ENCODE measurements around the gene LRFN3.

The LRFN3 gene

GRCh38 chr19:35935911-35936737 is at the start of gene LRFN3:
Gene LRFN3 (plus strand): TSS chr19:35936374. CDS start chr19:35939426, 3,052 bp downstream.
- peak; percentile 44 for DNase-seq

GRCh38 chr19:35887197-35887596 is 49.0 kb upstream of the LRFN3 start:
- no peak for DNase-seq

GRCh38 chr19:35888398-35888797 is 47.8 kb upstream of the LRFN3 start:
- DNase-seq, result no peak

- DNase-seq, result no peak
Measured at GRCh38 chr19:35889370-35890112, 46.6 kb upstream of the LRFN3 start.

GRCh38 chr19:35890113-35890650 is 46.0 kb upstream of the LRFN3 start:
- peak; percentile 27 for DNase-seq

GRCh38 chr19:35891819-35892218 is 44.4 kb upstream of the LRFN3 start:
- peak; percentile 23 for DNase-seq

- DNase-seq, result no peak
Measured at GRCh38 chr19:35894342-35894741, 41.8 kb upstream of the LRFN3 start.

GRCh38 chr19:35895911-35896642 is 40.1 kb upstream of the LRFN3 start:
- no peak for DNase-seq

- DNase-seq, result no peak
Measured at GRCh38 chr19:35896643-35897040, 39.5 kb upstream of the LRFN3 start.

GRCh38 chr19:35897706-35898451 is 38.3 kb upstream of the LRFN3 start:
- no peak for DNase-seq

- DNase-seq, result no peak
Measured at GRCh38 chr19:35898499-35898809, 37.7 kb upstream of the LRFN3 start.

- DNase-seq, result peak; percentile 88
Measured at GRCh38 chr19:35899547-35900214, 36.5 kb upstream of the LRFN3 start.

- no peak for DNase-seq
Measured at GRCh38 chr19:35901055-35901644, 35.0 kb upstream of the LRFN3 start.

GRCh38 chr19:35901854-35902661 is 34.1 kb upstream of the LRFN3 start, which contains the start of gene HCST:
Gene HCST (plus strand): TSS chr19:35902529. CDS start chr19:35902594, 65 bp downstream.
- DNase-seq, result no peak

- DNase-seq, result no peak
Measured at GRCh38 chr19:35902870-35903475, 33.2 kb upstream of the LRFN3 start.

GRCh38 chr19:35903550-35904179 is 32.5 kb upstream of the LRFN3 start:
- peak; percentile 85 for DNase-seq

GRCh38 chr19:35904311-35905068 is 31.7 kb upstream of the LRFN3 start:
- DNase-seq, result no peak

- DNase-seq, result no peak
Measured at GRCh38 chr19:35905178-35905727, 30.9 kb upstream of the LRFN3 start.

GRCh38 chr19:35907377-35907745 is 28.8 kb upstream of the LRFN3 start:
- no peak for DNase-seq
